CD4-positive, alpha-beta T cell (primary cell): Measurements from ENCODE around the gene HEATR5B. TPM values are rescaled to one million over a fixed set of nuclear protein-coding genes. Genes with fewer than 3 reads are reported as not detected.

Experiments used
- ATAC-seq: fragments of 200-7000 bp; cut with Tn5 transposase; one replicate; pipeline ENCODE4 v1.10.0; 2022; ENCODE audit warnings: mild to moderate bottlenecking; ENCODE audit not compliant: poor library complexity
- CTCF ChIA-PET: fragments of 350-600 bp; sonication (Branson Sonifier 250); formaldehyde crosslinking; loops from one replicate; lab custom pipeline; 2021; ENCODE audit warnings: antibody characterized with exemption, inconsistent platforms; lab: Charles Lee
- POLR2A ChIA-PET: fragments of 350-600 bp; sonication (Branson Sonifier 250); formaldehyde crosslinking; loops from one replicate; lab custom pipeline; 2021; ENCODE audit warnings: antibody characterized with exemption, inconsistent platforms; lab: Charles Lee
- DNase-seq, 14 experiments: peaks; one replicate each; pipeline ENCODE4 v3.0.0-alpha.2; 2013 to 2020; ENCODE audit warnings: mixed read lengths in 2 of 14
- H3K27ac ChIP-seq, 2 donors: one replicate each; pipeline versions ENCODE4 v1.5.1 to v1.7.0; 2013; ENCODE audit warnings: low read length in 2 of 2, low read depth in 1 of 2, mild to moderate bottlenecking in 1 of 2
- H3K27me3 ChIP-seq, 2 experiments: 1 replicate in 1 of 2; 2 replicates in 1 of 2; pipeline versions ENCODE4 v1.6.1 to v1.7.0; 2013; ENCODE audit warnings: low read length in 2 of 2, control low read depth in 1 of 2, mild to moderate bottlenecking in 1 of 2, moderate library complexity in 1 of 2; ENCODE audit not compliant: insufficient read depth in 2 of 2, control insufficient read depth in 1 of 2
- H3K36me3 ChIP-seq: one replicate; pipeline ENCODE4 v1.6.1; 2013; ENCODE audit warnings: low read length, control low read depth; ENCODE audit not compliant: insufficient read depth
- H3K4me1 ChIP-seq: one replicate; pipeline ENCODE4 v1.6.1; 2013; ENCODE audit warnings: low read length, control low read depth; ENCODE audit not compliant: insufficient read depth
- H3K4me3 ChIP-seq: one replicate; pipeline ENCODE4 v1.5.1; 2013; ENCODE audit warnings: mild to moderate bottlenecking, low read length, moderate library complexity
- H3K9me3 ChIP-seq, 2 experiments: 1 replicate in 1 of 2; 2 replicates in 1 of 2; pipeline versions ENCODE4 v1.6.1 to v1.7.0; 2013; ENCODE audit warnings: low read length in 2 of 2, mild to moderate bottlenecking in 2 of 2, control low read depth in 1 of 2, moderate library complexity in 1 of 2; ENCODE audit not compliant: control insufficient read depth in 1 of 2, insufficient read depth in 1 of 2
- H3K27ac Mint-ChIP-seq: one replicate; pipeline ENCODE4 v1.8.0; 2020; ENCODE audit warnings: mixed read lengths
- H3K27me3 Mint-ChIP-seq: one replicate; pipeline ENCODE4 v1.8.0; 2021; ENCODE audit warnings: mixed read lengths
- H3K36me3 Mint-ChIP-seq: one replicate; pipeline ENCODE4 v1.8.0; 2021; ENCODE audit warnings: low read depth, mixed read lengths
- H3K4me1 Mint-ChIP-seq: one replicate; pipeline ENCODE4 v1.8.0; 2021; ENCODE audit warnings: low read depth, mixed read lengths
- H3K4me3 Mint-ChIP-seq: one replicate; pipeline ENCODE4 v1.8.0; 2020; ENCODE audit warnings: mild to moderate bottlenecking, mixed read lengths
- H3K9me3 Mint-ChIP-seq: one replicate; pipeline ENCODE4 v1.8.0; 2020; ENCODE audit warnings: mixed read lengths
- intact Hi-C, 2 experiments: fragments of 100-400 bp; cut with DNase I in 1 of 2; cut with micrococcal nuclease in 1 of 2; formaldehyde crosslinking; loops; one replicate each; pipeline versions ENCODE4 v1.15.1 to v1.9.0; 2023 to 2025; cut with DNase I, micrococcal nuclease
- total RNA-seq, 174 experiments: library from RNA in 2 of 174; stranded (reverse) in 2 of 174; gene quantifications; one replicate each; pipeline ENCODE4 v1.2.3 and lab custom pipeline; 2021 to 2026
- TF ChIP-seq, protein P1 (sequence below): fragments of 200-600 bp; IDR thresholded peaks from one replicate; pipeline ENCODE4 v1.8.0; 2022; ENCODE audit warnings: antibody characterized with exemption, mild to moderate bottlenecking

The HEATR5B gene
- total RNA-seq, 2 experiments from 2014 or later = 23.4 to 23.9 TPM

DNA sequence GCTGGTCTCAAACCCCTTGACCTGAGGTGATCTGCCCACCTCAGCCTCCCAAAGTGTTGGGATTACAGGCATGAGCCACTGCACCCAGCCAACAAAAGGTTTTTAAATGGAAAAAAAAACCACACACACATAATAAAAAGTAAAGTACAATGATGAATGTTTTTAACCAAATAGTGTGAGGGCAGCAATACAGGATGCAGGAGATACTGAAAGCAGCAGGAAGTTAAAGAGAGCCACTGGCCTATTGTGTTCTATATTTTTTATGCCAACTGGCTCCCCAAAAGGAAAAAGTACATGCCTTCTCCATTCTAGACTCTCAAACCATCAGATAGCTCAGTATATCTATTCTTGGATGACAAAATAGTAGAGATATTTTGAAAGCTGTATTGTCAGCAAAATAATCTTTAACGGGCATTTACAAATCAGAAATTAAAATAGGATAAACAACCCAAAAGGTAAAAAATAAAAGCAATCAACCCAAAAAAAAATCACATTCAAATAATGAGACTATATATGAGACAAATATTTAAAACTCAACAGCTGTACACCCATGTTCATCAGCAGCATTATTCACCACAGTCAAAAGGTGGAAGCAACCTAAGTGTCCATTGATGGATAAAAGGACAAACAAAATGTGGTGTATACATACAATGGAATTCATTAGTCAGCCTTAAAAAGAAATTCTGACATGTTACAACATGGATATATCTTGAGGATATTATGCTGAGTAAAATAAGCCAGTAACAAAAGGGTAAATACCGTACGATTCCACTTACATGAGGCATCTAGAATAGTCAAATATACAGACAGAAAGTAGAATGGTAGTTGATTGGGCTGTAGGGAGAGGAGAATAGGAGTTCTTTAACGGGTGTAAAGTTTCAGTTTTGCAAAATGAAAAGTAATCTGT lies 26.4 kb upstream of the HEATR5B start:
- no peaks in the 10 kb centered on the region for H3K27me3 Mint-ChIP-seq
- Histone ChIP-seq H3K9me3 (no peaks in the 10 kb centered on the region), H3K27me3 (no peaks in the 10 kb centered on the region), H3K4me3 (no peak overlapping the region), H3K36me3 (peaks cover 51% of the 10 kb centered on the region), H3K4me1 (no peaks in the 10 kb centered on the region), H3K27ac (no peak overlapping the region)
- H3K9me3 Mint-ChIP-seq = no peaks in the 10 kb centered on the region
- intact Hi-C loops = no loop called here
- no peak for ATAC-seq
- POLR2A ChIA-PET = no interaction called here
- no peaks in the 10 kb centered on the region for H3K4me1 Mint-ChIP-seq
- DNase-seq = no peak
- H3K36me3 Mint-ChIP-seq = peaks cover 81% of the 10 kb centered on the region
- CTCF ChIA-PET = no interaction called here
- H3K27ac Mint-ChIP-seq = no peak overlapping the region
- H3K4me3 Mint-ChIP-seq = no peak overlapping the region
- TF ChIP-seq, protein P1, sequence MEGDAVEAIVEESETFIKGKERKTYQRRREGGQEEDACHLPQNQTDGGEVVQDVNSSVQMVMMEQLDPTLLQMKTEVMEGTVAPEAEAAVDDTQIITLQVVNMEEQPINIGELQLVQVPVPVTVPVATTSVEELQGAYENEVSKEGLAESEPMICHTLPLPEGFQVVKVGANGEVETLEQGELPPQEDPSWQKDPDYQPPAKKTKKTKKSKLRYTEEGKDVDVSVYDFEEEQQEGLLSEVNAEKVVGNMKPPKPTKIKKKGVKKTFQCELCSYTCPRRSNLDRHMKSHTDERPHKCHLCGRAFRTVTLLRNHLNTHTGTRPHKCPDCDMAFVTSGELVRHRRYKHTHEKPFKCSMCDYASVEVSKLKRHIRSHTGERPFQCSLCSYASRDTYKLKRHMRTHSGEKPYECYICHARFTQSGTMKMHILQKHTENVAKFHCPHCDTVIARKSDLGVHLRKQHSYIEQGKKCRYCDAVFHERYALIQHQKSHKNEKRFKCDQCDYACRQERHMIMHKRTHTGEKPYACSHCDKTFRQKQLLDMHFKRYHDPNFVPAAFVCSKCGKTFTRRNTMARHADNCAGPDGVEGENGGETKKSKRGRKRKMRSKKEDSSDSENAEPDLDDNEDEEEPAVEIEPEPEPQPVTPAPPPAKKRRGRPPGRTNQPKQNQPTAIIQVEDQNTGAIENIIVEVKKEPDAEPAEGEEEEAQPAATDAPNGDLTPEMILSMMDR = no peak

DNA sequence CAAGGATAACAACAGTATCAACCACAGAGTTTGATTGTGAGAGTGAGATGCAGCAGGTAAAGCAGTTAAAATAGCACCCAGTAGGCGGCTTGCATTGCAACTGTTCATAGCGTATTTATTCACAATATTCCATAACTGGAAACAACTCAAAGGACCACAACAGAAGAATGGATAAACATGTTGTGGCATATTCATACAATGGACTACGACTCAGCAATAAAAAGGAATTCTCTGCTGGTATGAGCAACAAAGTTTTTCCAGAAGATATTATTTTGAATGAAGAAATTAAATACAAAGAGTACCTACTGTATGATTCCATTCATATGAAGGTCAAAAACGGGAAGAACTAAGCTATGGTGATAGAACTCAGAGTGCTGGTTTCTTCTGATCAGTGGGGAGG lies 25.4 kb upstream of the HEATR5B start:
- POLR2A ChIA-PET = no interaction called here
- Histone ChIP-seq H3K27me3 (no peaks in the 10 kb centered on the region), H3K36me3 (peaks cover 51% of the 10 kb centered on the region), H3K4me3 (no peak overlapping the region), H3K27ac (no peak overlapping the region), H3K4me1 (no peaks in the 10 kb centered on the region), H3K9me3 (no peaks in the 10 kb centered on the region)
- H3K4me3 Mint-ChIP-seq = no peak overlapping the region
- peaks cover 85% of the 10 kb centered on the region for H3K36me3 Mint-ChIP-seq
- CTCF ChIA-PET = no interaction called here
- ATAC-seq (no peak), DNase-seq (no peak)
- no peaks in the 10 kb centered on the region for H3K4me1 Mint-ChIP-seq
- no peaks in the 10 kb centered on the region for H3K27me3 Mint-ChIP-seq
- intact Hi-C loops = no loop called here
- TF ChIP-seq, protein P1 = no peak
- no peaks in the 10 kb centered on the region for H3K9me3 Mint-ChIP-seq
- H3K27ac Mint-ChIP-seq = no peak overlapping the region

DNA sequence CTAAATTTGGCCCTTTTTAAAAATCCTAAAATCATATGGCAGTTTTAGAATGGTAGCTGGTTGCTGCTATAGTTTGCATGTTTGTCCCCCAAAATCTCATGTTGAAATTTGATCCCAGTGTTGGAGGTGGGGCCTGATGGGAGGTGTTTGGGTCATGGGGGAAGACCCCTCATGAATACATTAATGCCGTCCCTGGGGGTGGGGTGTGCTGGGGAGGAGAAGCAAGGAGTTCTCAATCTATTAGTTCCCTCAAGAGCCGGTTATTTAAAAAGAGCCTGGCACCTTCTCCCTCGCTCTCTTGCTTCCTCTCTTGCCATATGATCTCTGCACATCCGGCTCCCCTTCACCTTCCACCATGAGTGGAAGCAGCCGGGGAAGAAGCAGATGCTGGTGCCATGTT lies 21.0 kb upstream of the HEATR5B start:
- H3K27ac Mint-ChIP-seq = no peak overlapping the region
- H3K9me3 ChIP-seq = no peaks in the 10 kb centered on the region
- H3K4me1 Mint-ChIP-seq = no peaks in the 10 kb centered on the region
- H3K27me3 Mint-ChIP-seq = no peaks in the 10 kb centered on the region
- H3K4me3 ChIP-seq = no peak overlapping the region
- intact Hi-C loops = no loop called here
- no peaks in the 10 kb centered on the region for H3K4me1 ChIP-seq
- no peak overlapping the region for H3K27ac ChIP-seq
- DNase-seq (no peak), ATAC-seq (no peak)
- no peaks in the 10 kb centered on the region for H3K9me3 Mint-ChIP-seq
- ChIA-PET POLR2A (no interaction called here), CTCF (no interaction called here)
- H3K27me3 ChIP-seq = no peaks in the 10 kb centered on the region
- peaks cover 50% of the 10 kb centered on the region for H3K36me3 ChIP-seq
- TF ChIP-seq, protein P1 = no peak
- H3K4me3 Mint-ChIP-seq = no peak overlapping the region
- H3K36me3 Mint-ChIP-seq = peaks cover 83% of the 10 kb centered on the region
